ENCODE measurements around the gene OR5H6.

OR5H6 gene

DNA sequence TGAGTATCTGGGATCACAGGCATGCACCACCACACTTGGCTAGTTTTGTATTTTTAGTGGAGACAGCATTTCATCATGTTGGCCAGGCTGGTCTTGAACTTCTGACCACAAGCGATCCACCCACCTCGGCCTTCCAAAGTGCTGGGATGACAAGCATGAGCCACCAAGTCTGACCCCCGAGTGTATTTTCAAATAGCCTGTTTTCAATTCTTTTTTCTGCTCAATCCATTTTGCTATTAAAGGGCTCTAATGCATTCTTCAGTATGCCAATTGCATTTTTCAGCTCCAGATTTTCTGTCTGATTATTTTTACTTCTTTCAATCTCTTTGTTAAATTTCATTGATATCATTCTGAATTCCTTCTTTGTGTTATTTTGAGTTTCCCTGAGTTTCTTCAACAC, 5.8 kb downstream of the OR5H6 start:
- TF ChIP-seq, protein P1, sequence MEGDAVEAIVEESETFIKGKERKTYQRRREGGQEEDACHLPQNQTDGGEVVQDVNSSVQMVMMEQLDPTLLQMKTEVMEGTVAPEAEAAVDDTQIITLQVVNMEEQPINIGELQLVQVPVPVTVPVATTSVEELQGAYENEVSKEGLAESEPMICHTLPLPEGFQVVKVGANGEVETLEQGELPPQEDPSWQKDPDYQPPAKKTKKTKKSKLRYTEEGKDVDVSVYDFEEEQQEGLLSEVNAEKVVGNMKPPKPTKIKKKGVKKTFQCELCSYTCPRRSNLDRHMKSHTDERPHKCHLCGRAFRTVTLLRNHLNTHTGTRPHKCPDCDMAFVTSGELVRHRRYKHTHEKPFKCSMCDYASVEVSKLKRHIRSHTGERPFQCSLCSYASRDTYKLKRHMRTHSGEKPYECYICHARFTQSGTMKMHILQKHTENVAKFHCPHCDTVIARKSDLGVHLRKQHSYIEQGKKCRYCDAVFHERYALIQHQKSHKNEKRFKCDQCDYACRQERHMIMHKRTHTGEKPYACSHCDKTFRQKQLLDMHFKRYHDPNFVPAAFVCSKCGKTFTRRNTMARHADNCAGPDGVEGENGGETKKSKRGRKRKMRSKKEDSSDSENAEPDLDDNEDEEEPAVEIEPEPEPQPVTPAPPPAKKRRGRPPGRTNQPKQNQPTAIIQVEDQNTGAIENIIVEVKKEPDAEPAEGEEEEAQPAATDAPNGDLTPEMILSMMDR (IDR thresholded peaks at IDR 0.05; ENCODE audit: low read depth, low read length), result no peak
- no peak for DNase-seq
- no peaks in the 10 kb centered on the region for H3K36me3 ChIP-seq

DNA sequence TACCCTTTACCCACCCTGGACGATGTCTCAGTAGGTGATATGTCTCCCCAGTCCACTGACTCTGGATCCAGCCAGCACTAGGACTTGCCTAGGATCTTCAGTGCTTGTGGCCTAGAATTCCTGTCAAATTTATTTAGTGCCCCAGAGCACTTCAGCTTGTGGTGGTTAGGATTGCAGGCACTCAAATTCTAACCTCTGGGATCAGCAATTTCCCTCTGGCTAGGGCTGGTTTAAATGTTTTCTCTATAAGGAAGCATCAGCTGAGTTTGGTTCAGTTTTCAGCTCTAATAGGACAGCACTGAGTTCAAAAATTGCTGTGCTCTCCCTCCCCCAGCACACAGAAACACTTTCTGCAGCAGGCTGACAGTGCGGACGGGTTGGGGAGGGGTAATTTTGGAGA, 8.1 kb downstream of the OR5H6 start:
- H3K9me3 ChIP-seq (ENCODE audit: severe bottlenecking), result peaks cover 3% of the 10 kb centered on the region
- H3K27me3 ChIP-seq (ENCODE audit: insufficient read depth, low read depth, severe bottlenecking), result peaks cover 13% of the 10 kb centered on the region
- no peak overlapping the region for H3K27ac ChIP-seq
- no peak for DNase-seq
- no peak overlapping the region for H3K4me3 ChIP-seq (ENCODE audit: low read depth, low read length)
- no peaks in the 10 kb centered on the region for H3K36me3 ChIP-seq
- TF ChIP-seq, protein P1 (IDR thresholded peaks at IDR 0.05; ENCODE audit: low read depth, low read length), result no peak

More for the DNA sequence above, 5.8 kb downstream of the OR5H6 start:
- Histone ChIP-seq H3K27ac (no peak overlapping the region), H3K9me3 (ENCODE audit: severe bottlenecking) (peaks cover 3% of the 10 kb centered on the region), H3K27me3 (ENCODE audit: insufficient read depth, low read depth, severe bottlenecking) (peaks cover 3% of the 10 kb centered on the region), H3K4me3 (ENCODE audit: low read depth, low read length) (no peak overlapping the region)

DNA sequence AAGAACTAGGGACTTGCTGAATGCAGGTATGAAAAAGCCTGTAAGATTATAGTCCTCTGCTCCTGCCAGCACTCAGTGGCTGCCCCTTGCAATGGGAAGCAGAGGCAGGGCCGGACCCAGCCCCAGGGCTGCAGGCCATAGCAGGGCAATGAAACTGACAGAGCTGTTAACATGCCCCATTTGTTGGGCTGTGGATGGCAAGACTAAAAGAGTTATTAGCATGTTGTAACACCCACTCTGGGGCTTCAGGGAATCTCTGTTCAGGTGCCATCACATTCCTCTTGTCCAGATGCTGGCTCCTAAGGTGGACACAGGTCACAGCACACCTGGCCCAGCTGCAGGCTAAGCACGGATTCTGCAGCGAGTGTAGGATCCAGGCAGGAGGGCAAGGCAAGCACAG, 10.9 kb downstream of the OR5H6 start:
- peaks cover 23% of the 10 kb centered on the region for H3K27me3 ChIP-seq (ENCODE audit: insufficient read depth, low read depth, severe bottlenecking)
- TF ChIP-seq, protein P1 (IDR thresholded peaks at IDR 0.05; ENCODE audit: low read depth, low read length), result no peak
- H3K9me3 ChIP-seq (ENCODE audit: severe bottlenecking), result peaks cover 3% of the 10 kb centered on the region
- no peak for DNase-seq
- no peaks in the 10 kb centered on the region for H3K36me3 ChIP-seq
- no peak overlapping the region for H3K27ac ChIP-seq
- H3K4me3 ChIP-seq (ENCODE audit: low read depth, low read length), result no peak overlapping the region

DNA sequence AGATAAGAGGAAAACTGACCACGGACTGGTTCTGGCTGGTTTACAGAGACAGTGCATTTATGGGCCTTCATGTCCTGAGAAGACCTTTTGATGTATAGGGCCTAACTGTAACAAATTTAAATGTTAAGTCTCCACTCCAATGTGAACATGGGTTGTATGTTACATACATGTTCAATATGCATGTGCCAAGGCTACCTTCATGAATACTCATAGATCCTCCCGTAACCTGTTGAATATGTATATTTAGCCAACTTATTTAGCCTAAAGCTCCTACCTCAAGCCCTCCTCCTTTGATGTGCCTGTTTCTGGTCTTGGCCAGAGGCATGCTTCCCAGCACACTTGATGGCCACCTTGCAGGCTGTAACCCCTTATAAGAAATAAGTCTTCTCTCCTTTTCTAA, 18.2 kb downstream of the OR5H6 start, which contains the start of gene OR5H2:
Gene OR5H2 (plus strand): TSS at position 301 of the 400 bp plus-strand sequence. CDS start 398 bp downstream, outside the sequence.
- Histone ChIP-seq H3K27me3 (ENCODE audit: insufficient read depth, low read depth, severe bottlenecking) (peaks cover 22% of the 10 kb centered on the region), H3K36me3 (no peaks in the 10 kb centered on the region), H3K9me3 (ENCODE audit: severe bottlenecking) (no peaks in the 10 kb centered on the region), H3K4me3 (ENCODE audit: low read depth, low read length) (no peak within 1 kb of the TSS), H3K27ac (no peak within 1 kb of the TSS)
- no peak for DNase-seq
- TF ChIP-seq, protein P1 (IDR thresholded peaks at IDR 0.05; ENCODE audit: low read depth, low read length), result no peak

DNA sequence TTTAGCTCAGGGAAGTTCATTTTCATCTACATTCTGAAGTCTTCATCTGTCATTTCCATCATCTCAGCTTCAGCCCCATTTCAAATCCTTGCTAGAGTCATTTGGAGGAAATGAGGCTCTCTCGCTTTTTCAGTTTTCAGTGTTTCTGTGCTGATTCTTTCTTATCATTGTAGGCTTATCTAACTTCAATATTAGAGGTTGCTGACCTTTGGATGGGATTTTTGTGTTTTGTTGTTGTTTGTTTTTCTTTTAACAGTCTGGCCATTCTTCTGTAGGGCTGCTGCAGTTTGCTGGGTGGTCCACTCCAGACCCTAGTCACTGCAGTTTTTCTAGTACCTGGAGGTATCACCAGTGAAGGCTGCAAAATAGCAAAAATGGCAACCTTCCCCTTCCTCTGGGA, 26.9 kb downstream of the OR5H6 start:
- peaks cover 23% of the 10 kb centered on the region for H3K27me3 ChIP-seq (ENCODE audit: insufficient read depth, low read depth, severe bottlenecking)
- H3K9me3 ChIP-seq (ENCODE audit: severe bottlenecking), result no peaks in the 10 kb centered on the region
- no peaks in the 10 kb centered on the region for H3K36me3 ChIP-seq
- no peak overlapping the region for H3K4me3 ChIP-seq (ENCODE audit: low read depth, low read length)
- no peak for DNase-seq
- TF ChIP-seq, protein P1 (IDR thresholded peaks at IDR 0.05; ENCODE audit: low read depth, low read length), result no peak
- H3K27ac ChIP-seq, result no peak overlapping the region

DNA sequence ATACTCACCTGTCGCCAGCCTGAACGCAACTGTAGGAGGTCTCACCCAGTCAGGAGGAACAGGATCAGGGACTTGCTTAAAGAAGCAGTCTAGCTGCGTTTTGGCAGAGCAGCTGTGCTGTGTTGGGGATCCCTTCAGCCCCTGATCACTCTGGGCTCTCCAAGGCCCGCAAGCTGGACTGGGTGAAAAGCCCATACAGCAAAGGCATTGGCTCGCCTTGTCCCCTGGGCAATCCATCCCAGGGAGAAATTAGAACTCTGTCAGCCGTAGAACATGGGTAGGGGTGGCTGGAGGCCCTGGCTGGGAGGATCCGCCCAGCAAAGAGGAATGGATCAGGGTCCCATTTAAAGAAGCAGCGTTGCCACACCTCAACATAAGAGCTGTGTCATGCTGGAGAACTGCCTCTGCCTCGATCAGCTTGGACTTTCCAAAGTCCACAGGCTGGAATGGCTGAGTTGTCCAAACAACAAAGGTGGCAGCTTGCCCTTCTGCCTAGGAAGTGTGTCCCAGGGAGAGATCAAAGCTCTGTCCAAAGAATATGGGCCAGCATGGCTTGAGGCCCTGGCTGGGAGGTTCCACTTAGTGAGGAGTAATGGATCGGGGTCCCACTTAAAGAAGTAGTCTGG, 27.4 kb downstream of the OR5H6 start:
- Histone ChIP-seq H3K9me3 (ENCODE audit: severe bottlenecking) (no peaks in the 10 kb centered on the region), H3K27me3 (ENCODE audit: insufficient read depth, low read depth, severe bottlenecking) (peaks cover 23% of the 10 kb centered on the region), H3K4me3 (ENCODE audit: low read depth, low read length) (no peak overlapping the region), H3K36me3 (no peaks in the 10 kb centered on the region), H3K27ac (no peak overlapping the region)
- TF ChIP-seq, protein P1 (IDR thresholded peaks at IDR 0.05; ENCODE audit: low read depth, low read length), result no peak
- no peak for DNase-seq
